AG09309 (cell line): ENCODE results near the gene KLHL9.

Experiments
- DNase-seq: peaks from one replicate; pipeline ENCODE4 v3.0.0-alpha.2; 2010; ENCODE audit warnings: low read depth
- H3K4me3 ChIP-seq: 2 replicates; pipeline ENCODE4 v1.5.1; 2011; ENCODE audit warnings: mild to moderate bottlenecking, low read depth, low read length, moderate library complexity; ENCODE audit not compliant: control insufficient read depth
- CTCF ChIP-seq: IDR thresholded peaks from 2 replicates; pipeline ENCODE4 v1.5.1; 2011; ENCODE audit warnings: mild to moderate bottlenecking, low read depth, low read length, inconsistent platforms; ENCODE audit not compliant: insufficient read depth, control insufficient read depth; ENCODE audit errors: missing control alignments

KLHL9 gene

GRCh38 chr9:21357479-21358460 lies 22.6 kb upstream of the KLHL9 start:
- TF ChIP-seq CTCF = no peak
- DNase-seq = no peak
- no peak overlapping the region for H3K4me3 ChIP-seq

- no peak for TF ChIP-seq CTCF
- no peak within 1 kb of the TSS for H3K4me3 ChIP-seq
- no peak for DNase-seq
These were observed 15.6 kb upstream of the KLHL9 start, which contains the start of gene IFNA6 for GRCh38 chr9:21350787-21351186. Gene IFNA6 (minus strand): TSS chr9:21350887. CDS start chr9:21350887, 0 bp downstream.

- no peak for TF ChIP-seq CTCF
- no peak for DNase-seq
- no peak overlapping the region for H3K4me3 ChIP-seq
These were observed 13.3 kb upstream of the KLHL9 start for GRCh38 chr9:21348430-21348970.

GRCh38 chr9:21340735-21341134 lies 5.5 kb upstream of the KLHL9 start:
- H3K4me3 ChIP-seq = no peak overlapping the region
- no peak for TF ChIP-seq CTCF
- no peak for DNase-seq

GRCh38 chr9:21336457-21336856 lies 1.3 kb upstream of the KLHL9 start:
- no peak overlapping the region for H3K4me3 ChIP-seq
- no peak for DNase-seq
- no peak for TF ChIP-seq CTCF

- no peak overlapping the region for H3K4me3 ChIP-seq
- DNase-seq = no peak
- TF ChIP-seq CTCF = no peak
These were observed 2.0 kb downstream of the KLHL9 start for GRCh38 chr9:21333226-21333625.
